T-cell (primary cell): ENCODE measurements around the gene KLF13. TPM values are rescaled to one million over a fixed set of nuclear protein-coding genes. Genes with fewer than 3 reads are reported as not detected.

Source experiments
- ATAC-seq, 4 experiments: fragments of 200-7000 bp in 3 of 4; fragments of 150-1000 bp in 1 of 4; cut with Tn5 transposase; replicated peaks in 1 of 4; 1 replicate in 3 of 4; 2 replicates in 1 of 4; pipeline ENCODE4 v1.10.0; 2021; ENCODE audit warnings: moderate library complexity in 3 of 4, mild to moderate bottlenecking in 2 of 4, moderate number of reproducible peaks in 1 of 4
- CTCF ChIA-PET, 2 donors: fragments of 300-600 bp; sonication (Branson Sonifier 250); formaldehyde crosslinking; loops; one replicate each; lab custom pipeline; 2022; ENCODE audit warnings: antibody characterized with exemption in 2 of 2; lab: Charles Lee
- POLR2A ChIA-PET, 2 donors: fragments of 300-600 bp; sonication (Branson Sonifier 250); formaldehyde crosslinking; loops; one replicate each; lab custom pipeline; 2022; ENCODE audit warnings: antibody characterized with exemption in 2 of 2; lab: Charles Lee
- DNase-seq, 35 experiments: peaks; one replicate each; pipeline versions ENCODE4 v3.0.0 to v3.0.0-alpha.2; 2013 to 2023
- H3K27ac ChIP-seq: one replicate; pipeline ENCODE4 v1.5.1; 2013; ENCODE audit warnings: low read length
- H3K27me3 ChIP-seq, 2 experiments: replicated peaks in 1 of 2; 1 replicate in 1 of 2; 2 replicates in 1 of 2; pipeline versions ENCODE4 v1.6.1 to v1.7.0; 2013; ENCODE audit warnings: low read length in 1 of 2, mixed read lengths in 1 of 2; ENCODE audit not compliant: control insufficient read depth in 2 of 2, insufficient read depth in 2 of 2; ENCODE audit errors: extremely low read depth in 1 of 2
- H3K36me3 ChIP-seq, 2 donors: 1 replicate in 1 of 2; 2 replicates in 1 of 2; pipeline versions ENCODE4 v1.6.1 to v1.7.0; 2013; ENCODE audit warnings: low read length in 1 of 2; ENCODE audit not compliant: control insufficient read depth in 2 of 2, insufficient read depth in 1 of 2; ENCODE audit errors: extremely low read depth in 1 of 2
- H3K4me1 ChIP-seq, 2 experiments: 1 replicate in 1 of 2; 2 replicates in 1 of 2; pipeline versions ENCODE4 v1.6.1 to v1.7.0; 2013; ENCODE audit warnings: low read length in 2 of 2, mixed read lengths in 1 of 2; ENCODE audit not compliant: insufficient read depth in 2 of 2, control insufficient read depth in 1 of 2; ENCODE audit errors: extremely low read depth in 1 of 2
- H3K4me3 ChIP-seq, 2 donors: 1 replicate in 1 of 2; 2 replicates in 1 of 2; pipeline versions ENCODE4 v1.5.1 to v1.7.0; 2013; ENCODE audit warnings: mild to moderate bottlenecking in 2 of 2, low read length in 1 of 2, moderate library complexity in 1 of 2; ENCODE audit not compliant: control insufficient read depth in 1 of 2; ENCODE audit errors: extremely low read depth in 1 of 2
- H3K9me3 ChIP-seq: 2 replicates; pipeline ENCODE4 v1.7.0; 2013
- H3K27ac Mint-ChIP-seq, 2 donors: one replicate each; pipeline ENCODE4 v1.8.0; 2020 to 2021; ENCODE audit warnings: mild to moderate bottlenecking in 2 of 2, mixed read lengths in 2 of 2
- H3K27me3 Mint-ChIP-seq, 2 donors: one replicate each; pipeline ENCODE4 v1.8.0; 2021 to 2022; ENCODE audit warnings: mixed read lengths in 2 of 2
- H3K36me3 Mint-ChIP-seq: one replicate; pipeline ENCODE4 v1.8.0; 2021; ENCODE audit warnings: mixed read lengths
- H3K4me1 Mint-ChIP-seq, 3 donors: one replicate each; pipeline ENCODE4 v1.8.0; 2020 to 2022; ENCODE audit warnings: mixed read lengths in 3 of 3, mild to moderate bottlenecking in 1 of 3
- H3K4me3 Mint-ChIP-seq, 3 donors: one replicate each; pipeline ENCODE4 v1.8.0; 2020 to 2022; ENCODE audit warnings: mild to moderate bottlenecking in 3 of 3, mixed read lengths in 3 of 3, moderate library complexity in 3 of 3
- H3K9me3 Mint-ChIP-seq, 3 donors: one replicate each; pipeline ENCODE4 v1.8.0; 2020 to 2022; ENCODE audit warnings: mixed read lengths in 3 of 3
- WGBS: methylation state at CpG from one replicate; pipeline ENCODE4 v1.1.5; 2013; ENCODE audit warnings: missing lambda C conversion rate; ENCODE audit not compliant: insufficient coverage; 5-methylcytosine and 5-hydroxymethylcytosine counted together
- total RNA-seq, 35 experiments: library from RNA in 6 of 35; stranded (reverse) in 6 of 35; fragments of 120-200 nt in 1 of 35; gene quantifications; one replicate each; pipeline versions ENCODE4 v1.2.1 to v1.2.4 and lab custom pipeline; 2013 to 2026

Gene KLF13
- total RNA-seq, 5 donors from 2014 or later (not counting 1 experiment from before 2014, with no cell fraction given): 218 to 327 (median 288) TPM

GRCh38 chr15:31372635-31373091 is 46.0 kb downstream of the KLF13 start:
- H3K36me3 ChIP-seq: peaks cover 12 to 55% of the 10 kb centered on the region in 2 donors
- H3K9me3 Mint-ChIP-seq: peaks cover 0 to 3% (median 0%) of the 10 kb centered on the region in 3 donors
- H3K4me1 Mint-ChIP-seq: peaks cover 73 to 89% (median 89%) of the 10 kb centered on the region in 3 donors
- no peak overlapping the region for H3K27ac ChIP-seq
- peaks cover 35 to 93% of the 10 kb centered on the region in 2 experiments for H3K4me1 ChIP-seq
- ChIA-PET POLR2A (no interaction called here), CTCF (no interaction called here)
- H3K4me3 Mint-ChIP-seq: no peak overlapping the region
- WGBS: 91% methylated on average over 9 of the region's 14 CpGs
- no peaks in the 10 kb centered on the region for H3K9me3 ChIP-seq
- H3K36me3 Mint-ChIP-seq: peaks cover 33% of the 10 kb centered on the region
- peak overlapping the region; percentile 52 to 84 for H3K27ac Mint-ChIP-seq
- DNase-seq (no peak), ATAC-seq (no peak)
- H3K4me3 ChIP-seq: no peak overlapping the region
- no peaks in the 10 kb centered on the region for H3K27me3 ChIP-seq
- no peaks in the 10 kb centered on the region for H3K27me3 Mint-ChIP-seq

DNA sequence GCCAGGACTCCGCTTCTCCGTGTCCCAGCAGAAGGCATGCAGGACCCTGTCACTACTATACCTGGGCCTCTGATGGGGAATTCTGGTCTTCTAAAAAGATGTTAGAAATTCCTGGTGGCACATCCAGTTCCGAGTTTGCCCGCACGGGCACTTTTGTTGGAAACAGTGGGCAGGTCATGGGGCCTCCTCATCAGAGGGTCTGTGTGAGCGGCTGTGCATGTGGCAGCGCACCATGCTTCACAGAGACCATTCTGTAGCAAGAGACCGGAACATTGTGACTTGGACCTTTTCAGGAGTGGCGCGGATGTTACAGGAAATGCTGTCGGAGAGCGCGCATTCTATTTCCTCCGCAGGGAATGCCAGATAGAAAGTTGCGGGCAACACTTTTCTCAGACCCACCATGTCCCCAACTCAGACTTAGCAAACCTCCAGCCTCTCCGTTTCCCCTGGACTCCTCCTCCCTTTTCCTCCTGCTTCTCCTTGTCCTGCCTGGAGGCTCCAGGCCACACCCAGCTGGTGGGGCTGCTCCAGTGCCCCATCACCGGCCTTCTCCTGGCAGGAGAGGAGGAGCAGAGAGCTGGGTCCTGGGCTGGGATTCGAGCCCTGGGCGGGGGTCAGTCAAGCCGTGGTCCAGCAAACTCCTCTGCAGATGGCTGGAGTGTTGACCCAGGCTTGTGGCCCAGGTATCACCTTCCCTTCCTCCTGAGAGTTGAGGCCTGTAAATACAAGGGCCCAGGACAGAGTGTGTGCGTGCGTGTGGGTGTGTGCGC is 46.6 kb downstream of the KLF13 start:
- no peaks in the 10 kb centered on the region for H3K27me3 ChIP-seq
- peaks cover 12 to 61% of the 10 kb centered on the region in 2 donors for H3K36me3 ChIP-seq
- DNase-seq (no peak), ATAC-seq (no peak)
- Mint-ChIP-seq H3K9me3 (peaks cover 0 to 3% (median 0%) of the 10 kb centered on the region in 3 donors), H3K27ac (peak overlapping the region in 1 of 2 donors; percentile 22), H3K4me1 (peaks cover 73 to 89% (median 87%) of the 10 kb centered on the region in 3 donors), H3K36me3 (peaks cover 36% of the 10 kb centered on the region), H3K4me3 (no peak overlapping the region), H3K27me3 (no peaks in the 10 kb centered on the region)
- H3K9me3 ChIP-seq: no peaks in the 10 kb centered on the region
- H3K4me3 ChIP-seq: no peak overlapping the region
- WGBS: 86% methylated on average over 12 of the region's 23 CpGs
- H3K4me1 ChIP-seq: peaks cover 34 to 93% of the 10 kb centered on the region in 2 experiments
- H3K27ac ChIP-seq: no peak overlapping the region
- ChIA-PET POLR2A (no interaction called here), CTCF (no interaction called here)

- Mint-ChIP-seq H3K36me3 (peaks cover 38% of the 10 kb centered on the region), H3K9me3 (peaks cover 0 to 3% (median 0%) of the 10 kb centered on the region in 3 donors), H3K27ac (peak overlapping the region; percentile 22 to 23), H3K4me3 (no peak overlapping the region), H3K27me3 (no peaks in the 10 kb centered on the region), H3K4me1 (peaks cover 73 to 89% (median 87%) of the 10 kb centered on the region in 3 donors)
- DNase-seq: no peak
- H3K36me3 ChIP-seq: peaks cover 12 to 66% of the 10 kb centered on the region in 2 donors
- CTCF ChIA-PET: interaction anchor here in 1 of 2 donors (0.7 kb wide), 1 partner anchor 171 kb away, joined by 3 read pairs; no protein-coding TSS in a partner anchor
- POLR2A ChIA-PET: no interaction called here
- H3K27me3 ChIP-seq: no peaks in the 10 kb centered on the region
- peaks cover 31 to 93% of the 10 kb centered on the region in 2 experiments for H3K4me1 ChIP-seq
- no peaks in the 10 kb centered on the region for H3K9me3 ChIP-seq
- no peak overlapping the region for H3K4me3 ChIP-seq
- WGBS: 98% methylated on average over 8 of the region's 9 CpGs
- ATAC-seq: no peak
- H3K27ac ChIP-seq: no peak overlapping the region
These were observed 47.3 kb downstream of the KLF13 start for GRCh38 chr15:31373970-31374369.

- Mint-ChIP-seq H3K36me3 (peaks cover 38% of the 10 kb centered on the region), H3K9me3 (peaks cover 0 to 3% (median 0%) of the 10 kb centered on the region in 3 donors), H3K27ac (peak overlapping the region in 1 of 2 donors; percentile 46), H3K4me3 (no peak overlapping the region), H3K4me1 (peaks cover 70 to 88% (median 84%) of the 10 kb centered on the region in 3 donors), H3K27me3 (no peaks in the 10 kb centered on the region)
- no peaks in the 10 kb centered on the region for H3K9me3 ChIP-seq
- peaks cover 12 to 68% of the 10 kb centered on the region in 2 donors for H3K36me3 ChIP-seq
- ChIA-PET POLR2A (no interaction called here), CTCF (interaction anchor here in 1 of 2 donors (0.7 kb wide), 1 partner anchor 172 kb away, joined by 3 read pairs; no protein-coding TSS in a partner anchor)
- H3K4me3 ChIP-seq: no peak overlapping the region
- 97% methylated on average over 5 of the region's 8 CpGs for WGBS
- no peak for DNase-seq
- no peak for ATAC-seq
- H3K4me1 ChIP-seq: peaks cover 29 to 93% of the 10 kb centered on the region in 2 experiments
- H3K27me3 ChIP-seq: no peaks in the 10 kb centered on the region
- no peak overlapping the region for H3K27ac ChIP-seq
These were observed 47.9 kb downstream of the KLF13 start for GRCh38 chr15:31374489-31374888.

GRCh38 chr15:31374986-31375385 is 48.4 kb downstream of the KLF13 start:
- no peaks in the 10 kb centered on the region for H3K9me3 Mint-ChIP-seq
- Histone ChIP-seq H3K27ac (no peak overlapping the region), H3K27me3 (no peaks in the 10 kb centered on the region), H3K36me3 (peaks cover 12 to 72% of the 10 kb centered on the region in 2 donors), H3K9me3 (no peaks in the 10 kb centered on the region), H3K4me1 (peaks cover 28 to 93% of the 10 kb centered on the region in 2 experiments), H3K4me3 (no peak overlapping the region)
- H3K4me3 Mint-ChIP-seq: no peak overlapping the region
- WGBS: 92% methylated on average over 11 of the region's 12 CpGs
- peak overlapping the region in 1 of 2 donors; percentile 34 for H3K27ac Mint-ChIP-seq
- POLR2A ChIA-PET: no interaction called here
- no peak for ATAC-seq
- H3K27me3 Mint-ChIP-seq: no peaks in the 10 kb centered on the region
- no peak for DNase-seq
- H3K36me3 Mint-ChIP-seq: peaks cover 38% of the 10 kb centered on the region
- CTCF ChIA-PET: interaction anchor here in 1 of 2 donors (0.7 kb wide), 1 partner anchor 172 kb away, joined by 3 read pairs; no protein-coding TSS in a partner anchor
- H3K4me1 Mint-ChIP-seq: peaks cover 65 to 86% (median 81%) of the 10 kb centered on the region in 3 donors

DNA sequence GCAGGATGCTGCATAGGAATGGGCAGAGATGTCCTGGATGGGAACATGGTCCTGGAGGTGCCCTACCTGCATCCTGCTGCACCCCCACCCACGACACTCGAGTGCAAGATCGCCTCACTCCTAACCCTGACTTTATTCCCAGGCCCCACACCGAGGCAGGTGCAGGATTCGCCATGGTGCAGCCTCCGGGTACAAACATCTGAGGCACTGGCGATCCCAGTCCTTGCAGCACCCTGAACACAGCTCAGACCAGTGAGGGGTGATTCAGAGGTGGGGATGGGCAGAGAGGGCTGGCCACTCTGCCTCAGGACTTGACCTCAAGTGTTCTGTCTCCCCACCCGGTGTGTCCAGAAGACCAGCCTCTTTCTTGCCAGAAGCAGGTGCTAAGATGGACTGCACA is 49.1 kb downstream of the KLF13 start:
- Histone ChIP-seq H3K9me3 (no peaks in the 10 kb centered on the region), H3K4me1 (peaks cover 23 to 85% of the 10 kb centered on the region in 2 experiments), H3K36me3 (peaks cover 17 to 80% of the 10 kb centered on the region in 2 donors), H3K27ac (no peak overlapping the region), H3K4me3 (no peak overlapping the region), H3K27me3 (no peaks in the 10 kb centered on the region)
- CTCF ChIA-PET: no interaction called here
- POLR2A ChIA-PET: no interaction called here
- Mint-ChIP-seq H3K9me3 (no peaks in the 10 kb centered on the region), H3K27ac (peak overlapping the region; percentile 39 to 84), H3K36me3 (peaks cover 44% of the 10 kb centered on the region), H3K4me1 (peaks cover 57 to 78% (median 73%) of the 10 kb centered on the region in 3 donors), H3K4me3 (no peak overlapping the region), H3K27me3 (no peaks in the 10 kb centered on the region)
- ATAC-seq (no peak), DNase-seq (no peak)
- WGBS: 90% methylated on average over 1 of the region's 8 CpGs
